CD4-positive, alpha-beta T cell treated with Interleukin-21 for 1 hour (primary cell): ENCODE results near the gene DEPDC1B.
A peak's percentile ranks its signal among the peaks of the same experiment; 100 is the strongest.
"Not testable (repeated sequence)": the region's sequence is repeated elsewhere in the genome, so short reads cannot be mapped to it uniquely, and the experiment has no call there.

Experiments
- DNase-seq: peaks from one replicate; pipeline ENCODE4 v3.0.0-alpha.2; 2020

DEPDC1B gene

DNA sequence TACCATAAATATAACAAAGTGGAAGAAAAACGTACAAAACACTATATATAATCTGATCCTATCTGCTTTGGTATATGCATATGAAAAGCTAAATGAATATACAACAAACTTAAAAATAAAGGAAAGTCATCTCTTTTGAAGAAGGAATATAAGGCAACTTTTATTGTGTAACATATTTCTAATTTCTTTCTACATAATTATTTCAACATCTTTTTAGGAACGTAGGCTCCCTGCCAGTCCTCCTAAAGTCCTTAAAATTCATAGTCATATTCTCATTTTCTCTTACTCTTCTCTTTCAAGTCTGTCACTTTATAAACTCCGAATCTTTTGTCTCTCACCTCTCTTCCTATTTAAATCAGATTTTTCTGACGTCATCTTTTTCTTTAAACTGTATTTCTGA, 9.6 kb downstream of the DEPDC1B start:
- no peak for DNase-seq

DNA sequence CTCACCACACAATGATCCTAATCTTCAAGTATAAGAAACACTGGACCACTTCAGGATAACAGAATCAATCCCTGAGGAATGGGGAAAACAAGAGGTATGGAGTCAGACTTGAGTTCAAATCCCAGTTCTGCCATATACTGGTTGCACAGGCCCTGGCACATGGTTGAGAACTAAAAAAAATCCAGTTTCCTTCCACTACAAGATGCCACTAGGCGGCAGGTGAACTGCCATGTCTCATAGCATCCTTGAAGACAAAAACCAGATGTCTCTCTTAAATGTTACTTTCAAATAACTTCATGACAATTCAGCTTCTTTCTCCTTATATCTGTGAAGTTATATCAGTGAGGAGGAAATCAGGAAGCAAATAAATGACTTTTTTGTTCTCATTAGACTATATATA, 11.0 kb downstream of the DEPDC1B start:
- no peak for DNase-seq

DNA sequence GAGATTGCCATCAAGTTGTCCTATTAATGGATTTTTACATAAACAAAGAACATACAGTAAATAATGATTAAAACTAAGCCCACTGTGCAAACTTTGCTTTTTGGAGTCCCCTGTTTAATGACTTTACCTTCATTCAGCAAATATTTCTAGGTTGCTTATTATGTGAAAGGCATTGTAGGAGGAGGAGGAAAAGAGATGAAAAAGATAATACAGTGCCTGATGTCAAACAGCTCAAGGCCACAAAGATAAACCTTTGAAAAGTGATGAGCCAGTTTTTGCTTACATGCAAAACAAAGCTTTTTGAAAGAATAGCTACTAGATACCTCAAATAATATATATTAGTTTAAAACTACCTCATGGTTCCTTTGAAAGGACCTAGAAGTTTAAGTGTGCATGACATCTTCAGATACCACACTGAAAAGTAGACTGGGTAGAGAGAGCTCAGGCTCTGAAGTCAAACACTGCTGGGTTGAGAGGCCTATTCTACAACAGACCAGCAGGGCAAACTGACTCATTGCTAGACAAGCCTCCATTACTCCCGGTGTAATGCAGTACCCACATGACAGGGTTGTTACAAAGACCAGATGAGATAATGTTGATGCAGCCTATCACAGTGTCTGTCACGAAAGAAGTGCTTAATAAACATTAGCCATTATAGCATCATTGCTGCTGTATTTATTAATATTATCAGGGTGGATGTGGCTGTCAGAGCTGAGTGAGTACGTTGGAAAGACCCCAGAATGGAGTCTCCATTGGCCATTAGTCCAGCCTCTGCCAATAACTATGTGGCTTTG, 11.8 kb downstream of the DEPDC1B start:
- DNase-seq, result peak; percentile 24

DNA sequence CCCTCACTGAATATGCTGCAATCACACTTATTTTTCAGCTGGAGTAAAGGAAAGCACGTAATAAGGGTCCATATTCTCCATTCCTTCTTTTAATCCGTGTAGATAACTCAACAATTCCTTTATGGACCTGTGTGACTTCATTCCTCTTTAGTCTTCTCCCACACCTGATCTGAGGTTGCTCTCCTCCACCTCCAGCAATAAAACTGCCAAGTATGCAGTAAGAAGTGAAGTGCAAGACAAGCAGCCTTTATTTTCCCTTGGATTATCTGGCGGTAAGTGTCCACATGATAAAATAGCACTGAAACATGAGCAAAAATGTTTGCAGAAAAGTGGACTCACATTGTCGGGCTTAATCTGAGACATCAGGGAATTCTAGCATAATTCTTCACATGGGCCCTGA, 13.8 kb downstream of the DEPDC1B start:
- DNase-seq, result no peak

DNA sequence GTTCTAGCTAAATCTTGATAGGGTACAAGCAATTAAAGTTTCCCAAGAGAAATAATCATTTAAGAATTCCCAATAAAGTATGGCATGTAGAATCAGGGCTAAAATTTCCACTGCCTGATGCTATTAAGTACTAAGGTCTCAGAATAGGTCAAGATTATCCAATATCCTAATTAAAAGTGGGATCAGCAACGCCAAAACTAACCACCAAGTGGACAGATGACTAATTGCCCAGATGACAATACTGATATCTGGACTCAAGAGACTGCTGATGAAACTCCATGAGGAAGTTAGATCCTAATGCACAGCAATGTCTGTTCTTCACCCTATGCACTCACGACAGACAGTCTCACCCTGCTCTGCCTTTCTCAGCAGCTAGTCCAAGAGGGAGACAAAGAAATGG, 14.3 kb downstream of the DEPDC1B start:
- no peak for DNase-seq

DNA sequence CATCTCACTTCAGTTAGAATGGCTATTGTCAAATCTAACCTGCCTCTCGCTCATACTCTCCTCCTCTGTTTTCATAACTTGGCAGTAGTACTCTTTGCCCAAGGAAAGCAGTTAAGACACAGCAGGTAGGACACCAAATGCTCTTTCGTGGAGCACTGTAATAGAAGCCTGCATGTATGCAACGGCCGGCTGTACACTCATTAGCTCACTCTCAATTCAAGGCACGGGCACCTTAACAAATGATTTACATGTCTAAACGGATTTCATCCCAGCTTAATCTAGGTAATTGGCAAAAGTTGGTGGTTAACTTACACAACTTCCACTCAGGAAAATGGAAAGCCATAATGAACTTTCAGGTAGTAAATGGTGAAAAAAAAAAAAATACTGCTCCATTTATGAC, 14.9 kb downstream of the DEPDC1B start:
- no peak for DNase-seq

DNA sequence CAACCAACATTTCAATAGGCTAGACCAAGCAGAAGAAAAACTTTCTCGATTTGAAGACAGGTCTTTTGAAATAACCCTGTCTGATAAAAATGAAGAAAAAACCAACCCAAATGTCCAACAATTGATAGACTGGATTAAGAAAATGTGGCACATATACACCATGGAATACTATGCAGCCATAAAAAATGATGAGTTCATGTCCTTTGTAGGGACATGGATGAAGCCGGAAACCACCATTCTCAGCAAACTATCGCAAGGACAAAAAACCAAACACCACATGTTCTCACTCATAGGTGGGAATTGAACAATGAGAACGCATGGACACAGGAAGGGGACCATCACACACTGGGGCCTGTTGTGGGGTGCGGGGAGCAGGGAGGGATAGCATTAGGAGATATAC, 18.0 kb downstream of the DEPDC1B start:
- DNase-seq, result not testable (repeated sequence)

DNA sequence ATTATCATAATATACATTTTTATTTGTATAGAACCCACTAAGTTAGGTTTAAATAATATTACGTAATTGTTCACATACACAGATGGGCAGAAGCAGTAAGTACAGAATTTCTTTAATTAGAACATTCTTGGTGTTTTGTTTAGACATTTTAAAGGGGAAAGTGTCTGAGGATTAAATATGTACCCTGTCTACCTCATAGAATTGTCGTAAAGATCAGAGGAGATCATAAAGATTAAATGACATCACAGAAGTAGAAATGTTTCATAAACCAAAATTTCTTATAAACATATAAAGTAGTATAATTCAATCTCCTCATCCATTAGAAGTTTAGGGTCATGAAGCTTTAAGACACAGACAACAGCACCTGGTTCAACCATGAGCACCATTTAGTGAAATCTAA, 20.1 kb downstream of the DEPDC1B start:
- no peak for DNase-seq

DNA sequence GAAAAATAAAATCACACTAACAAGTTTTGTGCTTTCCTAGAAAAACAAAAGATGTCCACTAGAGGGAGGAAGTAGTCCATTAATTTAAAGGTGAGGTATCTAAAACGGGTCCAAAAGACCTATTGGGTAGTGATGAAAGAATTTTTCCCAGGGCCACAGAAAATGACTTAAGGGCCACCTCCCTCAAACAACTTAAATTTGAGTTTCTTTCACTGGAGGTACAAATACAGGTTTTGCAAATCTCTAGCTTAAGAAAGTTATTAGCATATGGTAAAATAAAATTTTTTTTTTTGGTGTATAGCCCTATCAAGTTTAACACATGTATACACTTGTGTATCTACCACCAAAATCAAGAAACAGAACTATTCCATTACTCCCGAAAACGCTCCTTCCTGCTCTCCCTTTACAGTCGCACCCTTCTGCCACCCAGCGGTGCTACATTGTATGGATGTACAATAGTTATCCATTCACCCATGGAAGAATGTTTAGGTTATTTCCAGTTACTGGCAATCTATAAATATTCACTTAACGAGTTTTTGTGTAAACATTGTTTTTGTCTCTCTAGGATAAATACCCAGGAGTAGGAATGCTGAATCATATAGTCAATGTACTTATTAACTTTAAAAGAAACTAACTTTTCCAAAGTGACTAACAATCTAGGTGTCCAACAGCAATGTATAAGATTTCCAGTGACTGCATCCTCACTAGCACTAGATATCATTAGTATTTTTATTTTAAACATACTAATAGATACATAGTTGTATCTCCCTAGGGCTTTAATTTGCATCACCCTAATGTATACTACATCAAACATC, 21.9 kb downstream of the DEPDC1B start:
- DNase-seq, result peak; percentile 57

DNA sequence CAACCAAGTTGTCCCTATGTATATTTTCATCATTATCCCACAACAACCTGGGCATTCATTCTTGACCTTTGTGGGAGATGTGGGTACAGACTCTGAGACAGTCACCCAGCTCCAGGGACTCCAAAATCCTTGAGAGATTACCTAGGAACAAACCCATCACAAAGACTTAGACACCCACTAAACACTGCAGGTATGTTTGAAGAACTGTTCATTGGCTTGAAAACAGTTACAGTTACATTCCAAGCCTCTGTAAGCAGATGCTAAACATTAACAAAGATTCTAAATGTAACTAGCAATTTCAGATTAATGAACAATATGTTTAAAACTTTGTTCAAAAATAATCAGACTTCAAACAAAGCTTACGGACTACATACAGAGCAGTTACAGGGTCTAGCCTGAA, 24.7 kb downstream of the DEPDC1B start:
- DNase-seq, result no peak

DNA sequence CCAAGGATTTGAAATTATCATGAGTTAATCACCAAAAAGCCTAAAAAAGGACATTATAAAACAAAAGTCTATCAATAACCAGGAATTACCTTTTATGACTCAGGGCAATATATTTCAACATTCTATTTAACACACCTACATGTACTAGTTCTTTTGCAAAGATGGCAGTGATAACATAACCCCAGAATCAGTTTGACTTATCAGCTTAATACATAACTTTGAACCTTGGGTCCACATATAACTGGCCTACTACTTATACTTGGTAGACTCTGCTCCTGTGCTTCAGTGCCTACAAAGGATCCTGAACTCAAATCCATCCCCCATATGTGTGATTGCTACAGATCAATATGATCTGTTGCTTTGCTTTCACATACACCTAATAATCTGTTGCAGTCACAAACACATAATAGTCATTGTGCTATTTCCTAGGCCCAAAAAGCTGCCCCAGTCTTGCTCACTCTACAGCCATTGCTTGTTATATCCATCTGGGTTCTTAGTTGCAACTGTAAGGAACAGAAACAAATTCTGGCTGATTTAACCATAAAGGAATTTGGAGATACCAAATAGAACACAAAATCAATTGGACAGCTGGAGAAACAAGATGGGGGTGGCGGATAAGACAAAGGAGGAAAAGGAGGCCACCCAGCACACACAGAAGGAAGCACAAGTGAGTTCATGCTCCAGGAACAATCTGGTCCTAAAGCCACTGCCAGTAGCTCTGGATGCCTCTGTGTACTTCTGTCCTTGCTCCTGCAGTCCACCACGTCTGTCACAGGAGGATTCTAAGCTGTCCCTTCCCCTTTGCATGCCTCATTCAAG, 25.5 kb downstream of the DEPDC1B start:
- DNase-seq, result no peak

DNA sequence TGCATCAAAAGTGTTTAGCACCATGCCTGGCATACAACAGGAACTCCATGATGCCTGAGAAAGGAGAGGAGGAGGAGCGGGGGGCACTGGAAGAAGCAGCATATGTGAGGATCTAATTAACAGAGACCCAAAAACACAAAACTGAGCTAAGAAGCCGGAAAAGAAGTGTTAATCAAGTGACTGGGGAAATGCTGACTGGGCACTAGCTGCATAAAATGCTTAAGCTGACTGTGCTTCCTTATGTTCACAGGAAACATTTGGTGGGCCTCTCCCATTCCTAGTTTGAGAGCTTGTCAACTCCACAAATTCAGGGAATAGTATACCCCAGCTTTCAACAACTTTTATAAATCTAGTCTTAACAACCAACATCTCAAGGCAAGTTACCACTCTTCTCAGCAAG, 26.6 kb downstream of the DEPDC1B start:
- DNase-seq, result no peak

DNA sequence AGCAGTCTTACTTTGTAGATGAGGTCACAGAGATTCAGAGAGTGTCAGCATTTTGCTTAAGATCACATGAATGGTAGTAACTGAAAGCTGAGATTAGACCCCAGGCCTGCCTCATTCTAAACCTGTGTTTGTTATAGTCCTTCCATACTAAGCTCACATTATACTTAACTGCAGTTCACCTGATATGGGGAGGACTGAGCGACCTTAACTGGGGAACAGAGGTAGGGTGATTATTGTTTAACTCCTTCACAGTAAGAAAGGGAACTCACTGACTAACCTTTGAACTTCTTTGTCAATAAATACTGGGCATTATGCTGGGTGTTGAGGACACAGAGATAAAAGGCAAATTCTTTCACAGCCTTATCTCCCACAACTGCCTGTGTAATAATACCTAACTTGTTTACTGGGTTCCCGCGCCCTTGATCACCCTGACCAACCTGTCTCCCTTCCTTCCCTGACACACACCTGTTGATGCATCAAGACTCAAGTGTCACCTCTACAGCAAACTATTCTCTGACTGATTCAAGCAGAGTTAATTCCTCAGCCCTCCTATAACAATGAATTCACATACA, 27.2 kb downstream of the DEPDC1B start:
- no peak for DNase-seq

DNA sequence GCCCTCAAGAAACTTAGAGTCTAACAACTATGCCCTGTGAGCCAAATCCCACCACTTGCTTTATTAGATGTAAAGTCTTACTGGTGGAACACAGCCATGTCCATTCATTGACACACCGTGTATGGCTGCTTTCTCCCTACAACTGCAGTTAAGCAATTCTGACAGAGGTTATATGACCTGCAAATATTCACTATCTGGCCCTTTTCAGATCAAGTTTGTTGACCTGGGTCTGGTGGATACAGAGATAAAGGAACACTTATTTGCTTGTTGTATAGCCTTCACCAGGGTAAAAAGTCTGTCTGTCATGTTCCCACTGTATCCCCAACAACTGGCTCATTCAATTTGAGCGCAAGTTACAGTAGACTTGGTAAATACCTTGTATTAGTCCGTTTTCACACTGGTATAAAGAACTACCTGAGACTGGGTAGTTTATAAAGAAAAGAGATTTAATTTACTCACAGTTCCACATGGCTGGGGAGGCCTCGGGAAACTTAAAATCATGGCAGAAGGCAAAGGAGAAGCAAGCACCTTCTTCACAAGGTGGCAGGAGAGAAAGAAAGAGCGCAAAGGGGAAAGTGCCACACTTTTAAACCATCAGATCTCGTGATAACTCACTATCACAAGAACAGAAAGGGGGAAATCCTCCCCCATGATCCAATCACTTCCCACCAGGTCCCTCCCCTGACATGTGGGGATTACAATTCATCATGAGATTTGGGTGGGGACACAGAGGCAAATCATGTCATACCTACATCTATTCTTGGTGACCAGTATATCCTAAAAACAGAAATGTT, 27.9 kb downstream of the DEPDC1B start:
- no peak for DNase-seq

DNA sequence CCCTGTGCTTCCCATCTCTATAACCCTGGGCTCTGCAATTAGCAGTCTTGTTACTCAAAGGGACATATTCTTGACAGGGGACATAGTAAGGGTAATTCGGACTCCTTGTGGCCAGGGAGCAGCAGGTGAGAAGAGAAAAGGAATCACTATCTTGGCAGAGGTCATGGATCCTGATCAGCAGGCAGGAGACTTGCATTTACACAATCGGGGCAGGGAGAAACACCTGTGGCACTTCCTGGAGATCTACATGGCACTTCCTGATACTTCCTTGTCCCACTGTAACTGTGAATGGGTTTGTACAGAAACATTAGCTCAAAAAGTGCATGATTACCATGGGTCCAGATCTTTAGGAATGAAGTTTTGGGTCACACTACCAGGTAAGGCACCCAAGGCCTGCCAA, 29.2 kb downstream of the DEPDC1B start:
- DNase-seq, result no peak

DNA sequence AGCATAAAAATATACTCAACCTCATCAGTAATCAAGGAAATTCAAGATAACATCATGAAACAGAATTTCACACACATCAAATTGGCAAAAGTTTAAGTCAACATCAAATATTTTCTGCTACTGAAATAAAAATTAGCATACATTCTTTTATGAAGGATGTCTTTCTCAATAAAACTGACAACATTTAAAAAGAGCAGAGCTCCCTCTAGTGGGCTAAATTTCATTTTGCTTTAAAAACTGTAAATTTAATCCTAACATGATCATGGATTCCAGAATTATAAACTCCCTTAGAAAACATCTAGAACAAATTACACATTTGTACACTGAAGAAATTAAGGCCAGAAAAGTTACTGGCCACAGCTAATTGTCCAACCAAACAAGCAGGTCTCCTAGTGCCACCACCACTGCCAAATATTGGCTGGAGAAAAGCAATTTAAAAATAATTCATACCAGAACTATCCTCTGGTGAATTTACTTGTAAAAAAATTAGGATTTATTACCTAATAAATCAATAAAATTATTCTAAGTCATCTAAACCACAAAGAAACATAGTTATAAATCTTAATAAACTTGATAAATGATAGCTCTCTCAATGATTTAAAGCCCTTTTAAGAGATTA, 31.2 kb downstream of the DEPDC1B start:
- DNase-seq, result peak; percentile 47

DNA sequence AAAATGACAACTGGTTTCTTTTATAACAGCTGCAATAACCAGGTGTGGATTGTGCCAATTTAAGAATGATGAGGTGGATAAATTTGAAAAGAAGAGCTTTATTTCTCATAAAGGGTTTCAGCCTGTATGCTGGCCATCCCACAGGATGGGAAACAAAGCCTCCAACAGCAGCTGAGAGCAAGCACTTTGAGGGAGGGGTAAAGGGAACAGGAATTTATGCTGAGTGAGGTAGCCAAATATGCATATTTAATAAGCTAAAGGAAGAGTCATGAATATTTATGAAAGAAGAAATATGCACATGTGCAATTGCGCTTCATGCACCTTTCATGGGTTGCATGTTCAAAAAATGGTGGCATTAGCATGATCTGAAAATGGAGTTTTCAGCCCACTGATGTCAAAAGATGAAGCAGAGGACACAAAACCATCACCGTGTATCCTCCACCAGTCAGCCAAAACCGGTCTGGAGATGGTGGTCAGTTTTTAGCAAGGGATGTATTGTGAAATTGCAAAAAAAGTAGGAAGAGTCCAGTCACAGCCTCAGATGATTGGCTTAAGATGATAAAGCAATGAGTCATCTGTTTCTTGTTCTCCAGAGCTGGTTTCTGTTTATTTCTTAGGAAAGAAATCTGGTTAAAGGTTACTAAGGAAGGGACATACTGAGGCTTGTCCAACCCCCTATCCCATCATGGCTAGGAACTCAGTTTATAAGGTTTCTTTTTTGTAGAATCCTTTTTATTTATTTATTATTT, 47.9 kb downstream of the DEPDC1B start:
- DNase-seq, result no peak

DNA sequence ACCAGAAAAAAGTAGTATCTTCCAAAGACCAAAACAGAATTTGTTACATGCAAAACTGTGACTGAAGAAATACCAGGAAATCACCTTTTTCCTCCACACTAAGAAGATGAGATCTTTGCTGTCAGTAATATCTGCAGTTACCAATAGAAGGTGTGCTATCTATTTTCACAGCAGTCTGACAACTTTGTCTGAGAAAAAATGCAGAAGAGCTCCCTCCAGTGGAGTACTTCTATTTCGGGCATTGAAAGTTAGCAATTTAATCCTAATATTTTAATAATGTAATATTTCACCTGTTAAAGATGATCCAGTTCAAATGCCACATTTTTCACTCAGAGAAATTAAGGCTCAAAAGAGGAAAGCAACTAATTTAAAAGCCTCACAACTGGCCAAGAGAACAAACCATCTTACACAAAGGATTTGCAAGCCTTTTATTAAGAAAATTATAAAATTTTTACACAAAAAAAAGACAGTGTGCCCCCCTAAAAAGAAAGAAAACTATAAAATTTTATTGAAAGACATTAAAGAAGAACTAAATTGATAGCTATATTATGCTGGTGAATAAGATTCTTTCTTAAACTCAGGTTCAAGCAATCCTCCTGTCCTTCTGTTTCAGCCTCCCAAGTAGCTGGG, 50.6 kb downstream of the DEPDC1B start:
- DNase-seq, result peak; percentile 27

DNA sequence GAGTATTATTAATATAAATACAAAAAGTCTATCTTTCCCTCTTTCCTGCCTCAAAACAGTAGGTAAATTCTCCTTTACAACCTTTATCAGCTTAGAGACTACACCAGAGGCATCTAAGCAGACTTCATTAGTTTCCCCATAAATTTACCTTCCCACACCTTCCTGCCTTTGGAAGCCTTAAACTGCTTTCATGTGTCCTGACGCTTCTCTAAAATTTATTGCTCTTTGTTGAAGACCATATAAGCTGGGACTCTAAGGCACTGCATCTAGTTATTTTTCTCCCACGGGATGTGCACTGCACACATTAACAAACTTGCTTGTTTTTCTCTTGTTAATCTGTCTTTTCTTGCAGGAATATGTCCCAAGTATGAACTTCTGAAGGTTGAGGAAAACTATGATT, 51.8 kb downstream of the DEPDC1B start:
- DNase-seq, result no peak

DNA sequence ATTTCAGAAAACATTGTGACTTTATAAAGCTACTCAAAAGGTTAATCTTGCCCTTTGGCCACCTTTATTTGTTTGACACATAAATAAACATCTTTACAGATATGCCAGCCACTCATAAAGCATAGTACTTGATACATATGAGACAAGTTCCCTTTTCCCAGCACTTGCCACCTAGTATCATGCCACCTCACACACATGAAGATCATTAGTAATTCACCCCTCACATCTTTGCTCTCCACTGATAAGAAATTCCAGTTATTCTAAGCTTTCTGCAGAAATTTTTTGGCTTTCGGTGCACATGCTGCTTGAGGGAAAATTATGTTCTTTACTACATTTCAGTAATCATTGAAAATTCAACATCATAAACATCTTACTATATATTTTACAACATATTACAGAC, 59.1 kb downstream of the DEPDC1B start:
- no peak for DNase-seq

DNA sequence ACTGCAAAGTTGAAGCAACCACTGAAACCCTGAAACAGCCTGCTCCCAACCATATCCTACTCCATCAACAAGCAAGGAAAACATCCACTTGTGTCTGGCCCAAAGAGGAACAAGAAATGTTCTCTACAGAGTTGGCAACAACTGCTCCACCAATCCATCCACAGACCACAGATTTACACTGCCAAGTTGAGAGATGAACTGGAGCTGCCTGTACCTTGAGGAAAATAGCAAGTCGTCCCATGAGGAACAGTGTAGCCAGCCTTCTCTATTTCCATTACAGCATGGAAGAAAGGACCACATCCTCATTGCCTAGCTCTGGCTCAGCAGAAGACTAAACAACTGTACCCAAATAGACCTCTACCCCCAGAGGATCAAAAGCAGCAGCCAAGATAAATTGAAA, 60.4 kb downstream of the DEPDC1B start:
- DNase-seq, result no peak
